Stimulated activated CD8-positive, alpha-beta memory T cell treated with anti-CD3 and anti-CD28 coated beads, Interleukin-15, amount 100 ng/mL, for 48 hours (primary cell): ENCODE measurements around the gene MOGAT2.
A peak's percentile ranks its signal among the peaks of the same experiment; 100 is the strongest.

Experiments
- DNase-seq, 2 donors: peaks; one replicate each; pipeline ENCODE4 v3.0.0-alpha.2; 2020; ENCODE audit warnings: low read depth in 2 of 2

The MOGAT2 gene

GRCh38 chr11:75759832-75760231 lies 42.2 kb downstream of the MOGAT2 start:
- DNase-seq, result no peak

- DNase-seq, result no peak
Observed at GRCh38 chr11:75760243-75760642, 42.6 kb downstream of the MOGAT2 start.

GRCh38 chr11:75760710-75761493 lies 43.3 kb downstream of the MOGAT2 start:
- DNase-seq, result no peak

GRCh38 chr11:75762158-75762557 lies 44.5 kb downstream of the MOGAT2 start:
- no peak for DNase-seq

- DNase-seq, result no peak
Observed at GRCh38 chr11:75762885-75763284, 45.2 kb downstream of the MOGAT2 start.

GRCh38 chr11:75763846-75764245 lies 46.2 kb downstream of the MOGAT2 start:
- DNase-seq, result no peak

GRCh38 chr11:75765116-75765515 lies 47.5 kb downstream of the MOGAT2 start:
- no peak for DNase-seq

GRCh38 chr11:75766443-75767227 lies 49.0 kb downstream of the MOGAT2 start:
- DNase-seq, result no peak

GRCh38 chr11:75767228-75767572 lies 49.6 kb downstream of the MOGAT2 start:
- DNase-seq, result no peak

- DNase-seq, result no peak
Observed at GRCh38 chr11:75767793-75768111, 50.1 kb downstream of the MOGAT2 start.

- DNase-seq, result peak; percentile 58 to 64
Observed at GRCh38 chr11:75768112-75768908, 50.7 kb downstream of the MOGAT2 start, which contains the start of gene DGAT2. Gene DGAT2, plus strand, starts transcription at chr11:75768778. Its CDS starts 214 bp downstream, at chr11:75768992.

- no peak for DNase-seq
Observed at GRCh38 chr11:75768909-75769771, 51.5 kb downstream of the MOGAT2 start.

GRCh38 chr11:75770102-75770501 lies 52.5 kb downstream of the MOGAT2 start:
- DNase-seq, result no peak

GRCh38 chr11:75771646-75772410 lies 54.2 kb downstream of the MOGAT2 start:
- DNase-seq, result no peak

GRCh38 chr11:75773595-75774353 lies 56.1 kb downstream of the MOGAT2 start:
- DNase-seq, result no peak

GRCh38 chr11:75775056-75775455 lies 57.4 kb downstream of the MOGAT2 start:
- no peak for DNase-seq

GRCh38 chr11:75776546-75776945 lies 58.9 kb downstream of the MOGAT2 start:
- DNase-seq, result no peak

GRCh38 chr11:75777461-75778110 lies 59.9 kb downstream of the MOGAT2 start:
- no peak for DNase-seq

GRCh38 chr11:75778962-75779361 lies 61.3 kb downstream of the MOGAT2 start:
- DNase-seq, result no peak
